ENCODE data around the gene RUFY3.

DNA sequence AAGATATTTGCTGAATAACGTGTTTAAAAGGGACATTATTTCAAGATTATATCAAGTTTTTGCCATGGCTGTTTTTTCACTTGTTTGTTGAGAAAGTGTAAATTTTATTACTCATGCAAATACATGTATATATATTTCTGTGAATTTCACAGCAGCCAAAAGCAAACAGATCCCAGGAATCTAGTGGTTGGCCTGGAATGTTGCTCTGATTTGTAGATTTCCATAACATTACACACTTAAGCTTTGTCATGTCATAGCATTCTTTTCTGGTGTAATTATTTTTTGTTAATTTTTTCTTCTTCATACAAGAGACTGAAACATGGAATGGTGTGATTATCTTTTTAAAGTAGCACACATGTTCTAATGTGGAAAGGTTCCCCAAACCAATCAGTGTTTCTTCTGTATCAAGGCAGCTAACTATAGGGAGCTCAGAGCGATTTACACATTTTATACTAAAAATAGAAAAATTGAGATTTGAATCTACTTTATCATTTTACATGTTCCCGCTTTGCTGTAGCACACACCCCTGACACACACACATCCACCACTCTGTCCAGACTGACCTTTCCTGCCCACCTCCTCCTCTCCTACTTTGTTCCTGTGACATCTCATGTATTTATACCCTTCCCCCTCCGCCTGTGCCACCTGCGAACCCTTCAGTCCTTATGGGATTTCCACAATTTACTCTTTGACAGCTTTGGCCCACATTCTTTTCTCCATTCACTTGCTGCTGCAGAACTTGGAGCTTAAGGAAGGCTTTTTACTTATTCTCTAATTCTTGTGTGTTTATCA lies 20.3 kb downstream of the RUFY3 start:
- TF ChIP-seq ZFX (IDR thresholded peaks at IDR 0.05) = no peak
- TF ChIP-seq, protein P1, sequence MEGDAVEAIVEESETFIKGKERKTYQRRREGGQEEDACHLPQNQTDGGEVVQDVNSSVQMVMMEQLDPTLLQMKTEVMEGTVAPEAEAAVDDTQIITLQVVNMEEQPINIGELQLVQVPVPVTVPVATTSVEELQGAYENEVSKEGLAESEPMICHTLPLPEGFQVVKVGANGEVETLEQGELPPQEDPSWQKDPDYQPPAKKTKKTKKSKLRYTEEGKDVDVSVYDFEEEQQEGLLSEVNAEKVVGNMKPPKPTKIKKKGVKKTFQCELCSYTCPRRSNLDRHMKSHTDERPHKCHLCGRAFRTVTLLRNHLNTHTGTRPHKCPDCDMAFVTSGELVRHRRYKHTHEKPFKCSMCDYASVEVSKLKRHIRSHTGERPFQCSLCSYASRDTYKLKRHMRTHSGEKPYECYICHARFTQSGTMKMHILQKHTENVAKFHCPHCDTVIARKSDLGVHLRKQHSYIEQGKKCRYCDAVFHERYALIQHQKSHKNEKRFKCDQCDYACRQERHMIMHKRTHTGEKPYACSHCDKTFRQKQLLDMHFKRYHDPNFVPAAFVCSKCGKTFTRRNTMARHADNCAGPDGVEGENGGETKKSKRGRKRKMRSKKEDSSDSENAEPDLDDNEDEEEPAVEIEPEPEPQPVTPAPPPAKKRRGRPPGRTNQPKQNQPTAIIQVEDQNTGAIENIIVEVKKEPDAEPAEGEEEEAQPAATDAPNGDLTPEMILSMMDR (conservative IDR thresholded peaks at IDR 0.05) = no peak
